OCI-M1 (cell line): ENCODE data around the gene C17orf78.
"Not testable (repeated sequence)": the region's sequence is repeated elsewhere in the genome, so short reads cannot be mapped to it uniquely, and the experiment has no call there.

Source experiments
- DNase-seq: peaks from one replicate; lab custom pipeline; 2025; lab: John Stamatoyannopoulos, UW

The C17orf78 gene

GRCh38 chr17:37386462-37386861 is 10.7 kb downstream of the C17orf78 start:
- DNase-seq: peak; percentile 42

- DNase-seq: no peak
Measured at GRCh38 chr17:37388266-37388665, 12.5 kb downstream of the C17orf78 start.

- no peak for DNase-seq
Measured at GRCh38 chr17:37389160-37389559, 13.4 kb downstream of the C17orf78 start.

DNA sequence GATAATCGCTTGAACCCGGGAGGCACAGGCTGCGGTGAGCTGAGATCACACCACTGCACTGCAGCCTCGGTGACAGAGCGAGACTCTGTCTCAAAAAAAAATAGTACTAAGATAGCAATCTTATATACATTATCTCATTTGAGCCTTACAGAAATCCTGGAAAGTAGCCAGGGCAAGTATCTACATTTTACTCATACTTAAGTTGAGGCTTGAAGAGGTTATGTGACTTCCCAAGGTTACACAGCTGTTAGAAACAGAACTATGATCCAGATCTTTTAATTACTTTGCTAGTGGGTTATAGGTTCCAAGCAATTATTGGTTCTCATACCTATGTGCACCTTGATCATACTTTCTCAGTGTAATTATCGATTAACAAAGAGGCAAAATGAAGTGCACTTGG is 15.4 kb downstream of the C17orf78 start:
- peak; percentile 27 for DNase-seq

DNA sequence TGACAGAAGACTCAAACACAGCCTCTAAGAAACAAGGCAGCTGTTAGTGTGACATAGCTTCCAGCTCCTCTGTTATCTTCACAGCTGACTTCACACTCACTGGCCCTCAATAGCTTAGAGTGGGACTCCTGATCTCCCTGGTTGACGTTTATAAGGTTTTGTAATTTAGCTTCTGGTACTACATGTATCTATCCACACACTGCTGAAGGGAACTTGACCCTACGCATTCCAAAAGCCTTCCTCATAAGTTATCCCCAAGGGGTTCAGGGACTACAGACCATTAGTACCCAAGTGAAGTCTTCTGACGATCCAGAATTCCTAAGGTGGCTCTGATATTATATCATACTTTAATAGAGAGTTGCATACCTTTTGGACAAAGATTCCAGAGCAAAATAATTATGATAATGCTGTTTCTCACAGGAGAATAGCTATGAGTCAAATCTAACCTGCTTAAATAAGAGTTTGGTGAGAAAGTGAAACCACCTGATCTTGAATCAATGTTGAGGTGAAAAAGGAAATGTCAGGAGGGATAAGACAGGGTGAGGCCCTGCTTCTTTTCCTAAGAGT is 16.3 kb downstream of the C17orf78 start:
- DNase-seq: no peak

GRCh38 chr17:37393352-37393751 is 17.6 kb downstream of the C17orf78 start:
- DNase-seq: no peak

DNA sequence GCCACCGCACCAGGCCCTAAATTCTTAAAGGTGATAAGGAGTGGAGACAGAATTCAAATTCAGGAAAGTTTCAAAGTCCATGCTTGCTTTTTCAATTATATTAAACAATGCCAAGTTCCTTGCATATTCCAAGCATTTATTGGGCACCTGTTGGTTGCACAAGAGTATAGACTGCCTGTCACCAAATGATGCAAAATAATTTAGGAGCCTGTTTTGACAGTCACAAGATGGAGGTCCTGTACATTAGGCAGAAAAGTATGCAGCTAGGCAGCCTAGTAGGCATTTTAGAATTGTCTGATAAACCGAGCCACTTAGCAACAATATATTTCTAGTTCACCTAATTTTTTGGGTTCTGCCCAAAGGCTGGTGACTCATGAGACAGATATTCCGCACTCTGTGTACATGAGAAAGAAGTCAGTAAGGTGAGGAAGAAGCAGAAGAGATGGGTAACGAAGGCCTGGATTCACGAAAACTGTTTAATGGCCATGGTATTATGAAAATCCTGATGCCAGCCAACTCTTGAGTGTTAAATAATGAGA is 23.5 kb downstream of the C17orf78 start:
- DNase-seq: no peak

- DNase-seq: no peak
Measured at GRCh38 chr17:37400505-37400904, 24.7 kb downstream of the C17orf78 start.

DNA sequence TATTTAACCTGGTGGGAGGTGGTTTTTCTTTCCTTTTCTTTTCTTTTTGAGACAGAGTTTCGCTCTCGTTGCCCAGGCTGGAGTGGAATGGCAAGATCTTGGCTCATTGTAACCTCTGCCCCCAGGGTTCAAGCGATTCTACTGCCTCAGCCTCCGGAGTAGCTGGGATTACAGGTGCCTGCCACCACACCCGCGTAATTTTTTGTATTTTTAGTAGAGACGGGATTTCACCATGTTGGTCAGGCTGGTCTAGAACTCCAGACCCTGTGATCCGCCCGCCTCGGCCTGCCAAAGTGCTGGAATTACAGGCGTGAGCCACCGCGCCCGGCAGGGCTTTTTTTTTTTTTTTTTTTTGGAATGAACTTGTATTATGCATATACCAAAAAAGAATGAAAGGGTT is 29.7 kb downstream of the C17orf78 start:
- DNase-seq: not testable (repeated sequence)

DNA sequence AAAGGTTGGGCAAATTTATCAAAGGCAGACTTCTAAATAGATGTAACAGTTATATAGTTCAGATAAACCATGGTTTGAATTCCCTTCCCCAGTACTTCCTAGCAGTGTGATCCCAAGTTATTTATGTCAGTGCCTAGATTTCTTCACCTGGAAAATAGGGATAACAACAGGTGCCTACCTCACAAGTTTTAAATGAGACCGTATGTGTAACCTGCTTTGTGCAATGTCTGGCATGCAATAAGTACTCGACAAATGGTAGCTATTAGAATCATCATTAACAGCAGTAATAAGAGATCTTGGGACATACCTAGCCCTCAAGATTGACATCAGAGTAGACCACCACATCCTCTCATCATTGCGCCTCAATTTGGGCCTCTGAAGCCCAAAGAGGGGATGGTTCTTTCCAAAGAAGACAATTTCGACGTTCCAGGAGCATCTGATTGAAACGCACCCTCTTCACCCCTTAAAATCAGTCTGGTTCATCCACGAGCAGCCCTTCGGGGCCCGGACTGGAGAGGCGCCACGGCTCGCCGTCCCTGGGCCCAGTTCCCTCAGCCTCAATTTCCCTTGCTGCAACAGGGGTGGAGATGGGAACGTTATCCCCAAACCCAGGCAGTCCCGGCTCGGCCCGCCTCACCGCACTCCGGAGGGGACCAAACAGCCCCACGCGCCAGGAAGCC is 30.3 kb downstream of the C17orf78 start:
- no peak for DNase-seq

DNA sequence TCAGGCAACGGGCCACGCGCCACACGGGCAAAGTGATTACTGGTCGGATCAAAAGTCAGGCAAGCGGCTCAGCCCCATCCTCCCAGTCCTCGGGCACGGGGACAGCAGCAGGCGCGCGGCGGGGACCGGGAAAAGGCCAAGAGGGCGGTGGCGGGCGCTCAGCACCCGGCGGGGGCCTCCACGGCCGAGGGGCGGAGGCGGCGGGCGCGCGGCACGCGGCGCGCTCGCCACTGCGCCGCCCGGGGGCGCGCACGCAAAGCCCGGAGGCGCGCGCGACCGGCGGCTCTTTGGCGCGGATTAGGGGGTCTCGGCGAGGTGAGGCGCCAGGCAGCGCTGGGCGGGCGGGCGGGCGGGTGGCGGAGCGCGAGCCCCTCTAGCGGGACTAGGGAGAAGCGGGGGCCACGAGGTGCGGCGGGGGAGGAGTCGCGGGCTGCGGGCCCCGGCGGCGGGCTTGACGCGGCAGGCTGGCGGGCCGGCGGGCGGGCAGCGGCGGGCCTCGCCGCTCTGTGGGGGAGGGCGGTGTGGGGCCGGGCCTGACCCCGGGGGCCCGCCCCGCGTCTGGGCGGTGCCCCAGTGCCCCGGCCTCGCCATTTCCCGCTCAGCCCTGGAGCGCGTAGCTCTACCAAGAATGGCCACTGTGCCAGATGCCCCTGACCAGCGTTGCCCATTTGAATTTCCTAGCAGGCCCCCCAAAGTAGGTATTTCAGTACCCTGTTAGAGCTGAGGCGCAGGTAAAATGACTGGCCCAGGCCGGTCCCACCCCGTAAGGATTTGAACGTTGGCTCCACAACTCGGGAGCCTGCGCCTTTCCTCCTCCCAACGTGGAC is 31.1 kb downstream of the C17orf78 start, which contains the start of the genes ACACA and TADA2A:
Gene ACACA, minus strand, starts transcription at position 202 of the 827 bp plus-strand sequence. CDS start 537 bp downstream, outside the sequence.
Gene TADA2A, plus strand, starts transcription at position 252 of the 827 bp plus-strand sequence. CDS start 4,480 bp downstream, outside the sequence.
- peak; percentile 86 for DNase-seq

- not testable (repeated sequence) for DNase-seq
Measured at GRCh38 chr17:37408145-37408479, 32.3 kb downstream of the C17orf78 start.

DNA sequence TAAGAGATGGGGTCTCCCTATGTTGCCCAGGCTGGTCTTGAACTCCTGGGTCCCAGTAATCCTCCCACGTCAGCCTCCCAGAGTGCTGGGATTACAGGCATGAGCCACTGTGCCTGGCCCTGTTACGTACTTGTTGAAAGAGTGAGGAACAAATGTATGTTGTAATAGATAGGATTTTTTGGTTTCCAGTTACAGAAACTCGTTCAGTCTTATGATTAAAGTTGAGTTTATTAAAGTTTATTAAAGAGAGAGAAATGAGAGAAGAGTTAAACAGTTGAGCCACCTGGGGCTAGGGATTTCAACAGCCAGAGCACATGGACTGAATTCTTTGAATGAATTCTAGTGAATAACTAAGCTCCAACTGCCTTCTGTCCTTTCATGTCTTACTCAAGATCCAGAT is 34.6 kb downstream of the C17orf78 start:
- no peak for DNase-seq

DNA sequence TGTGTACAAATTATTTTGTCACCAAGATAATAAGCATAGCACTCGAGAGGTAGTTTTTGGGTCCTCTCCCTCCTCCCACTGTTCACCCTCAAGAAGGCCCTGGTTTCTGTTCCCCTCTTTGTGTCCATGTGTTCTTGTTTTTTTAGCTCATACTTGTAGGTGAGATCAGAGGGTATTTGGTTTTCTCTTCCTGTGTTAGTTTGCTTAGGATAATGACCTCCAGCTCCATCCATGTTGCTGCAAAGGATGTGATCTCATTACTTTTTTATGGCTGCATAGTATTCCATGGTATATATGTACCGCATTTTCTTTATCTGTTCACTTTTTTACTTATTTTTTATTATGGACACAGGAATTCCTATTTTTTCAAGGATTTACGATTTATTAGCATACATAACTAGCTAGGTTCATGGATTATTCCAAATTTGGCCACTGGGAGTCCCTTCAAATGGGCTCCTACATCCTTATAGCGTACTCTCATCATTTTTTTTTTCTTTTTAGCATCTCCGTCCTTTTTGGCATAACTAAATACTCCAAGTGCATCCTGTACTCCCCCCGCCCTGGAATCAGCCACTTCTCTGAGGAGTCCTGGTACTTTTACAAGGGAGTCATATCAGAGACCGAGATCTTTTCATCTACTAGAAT is 38.2 kb downstream of the C17orf78 start:
- no peak for DNase-seq

DNA sequence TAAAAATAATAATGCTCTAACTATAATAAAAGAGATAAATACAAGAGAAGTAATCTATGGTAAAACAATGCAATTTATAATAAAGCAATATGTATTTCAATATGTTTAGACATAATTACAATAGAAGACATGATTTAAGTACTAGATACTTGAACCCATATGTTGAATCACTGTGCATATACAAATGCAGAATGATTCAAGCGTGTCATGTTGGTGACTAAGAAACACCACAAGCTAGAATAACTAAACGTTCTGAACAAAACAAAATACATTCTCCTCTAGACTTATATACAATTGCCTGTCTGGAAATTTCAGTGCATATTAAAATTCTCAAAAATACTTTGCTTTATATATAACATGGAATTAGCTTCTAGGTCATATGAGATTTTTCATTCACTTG is 42.1 kb downstream of the C17orf78 start:
- DNase-seq: no peak

- DNase-seq: no peak
Measured at GRCh38 chr17:37422971-37423625, 47.3 kb downstream of the C17orf78 start.

GRCh38 chr17:37425268-37425667 is 49.5 kb downstream of the C17orf78 start:
- no peak for DNase-seq

GRCh38 chr17:37429039-37429438 is 53.3 kb downstream of the C17orf78 start:
- no peak for DNase-seq

- peak; percentile 45 for DNase-seq
Measured at GRCh38 chr17:37429453-37429852, 53.7 kb downstream of the C17orf78 start.

DNA sequence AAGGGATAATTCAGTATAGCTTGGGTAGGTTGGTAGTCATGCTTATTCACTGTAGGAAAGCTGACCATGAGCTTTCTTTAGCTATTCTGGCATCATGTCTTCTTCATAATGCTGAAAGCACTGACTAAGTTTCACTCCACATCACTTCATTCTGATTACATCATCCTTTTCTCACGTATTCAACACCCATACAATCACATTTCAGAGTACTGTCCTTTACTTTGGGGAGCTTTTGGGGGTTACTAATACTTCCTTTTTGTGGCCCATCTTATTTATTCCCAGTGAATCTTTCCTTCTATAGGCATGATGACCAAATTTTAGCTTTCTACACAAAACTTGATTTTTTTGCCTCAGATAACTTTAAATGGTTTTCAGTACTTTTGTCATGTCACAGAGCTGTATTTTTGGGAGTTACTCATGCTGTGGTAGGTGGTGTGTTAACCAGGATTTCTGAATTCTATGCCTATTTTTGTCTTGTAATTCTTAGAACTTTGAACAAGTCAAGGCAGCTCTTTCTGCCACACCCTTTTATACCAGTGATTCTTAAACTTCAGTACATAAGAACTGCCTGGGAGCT is 54.4 kb downstream of the C17orf78 start:
- peak; percentile 68 for DNase-seq

GRCh38 chr17:37432671-37433070 is 56.9 kb downstream of the C17orf78 start:
- no peak for DNase-seq
